H9 (cell line): ENCODE results near the gene PRMT6. TPM values are rescaled to one million over a fixed set of nuclear protein-coding genes. Genes with fewer than 3 reads are reported as not detected.

Experiments used
- DNase-seq: peaks from one replicate; pipeline ENCODE4 v3.0.0-alpha.2; 2017
- H2AFZ ChIP-seq: one replicate; pipeline ENCODE4 v1.6.1; 2013; ENCODE audit warnings: mild to moderate bottlenecking, low read length, control low read depth, moderate library complexity
- H2AK5ac ChIP-seq: 2 replicates; pipeline ENCODE4 v1.6.1; 2013; ENCODE audit warnings: low read length, control low read depth, mixed read lengths; ENCODE audit not compliant: insufficient read length
- H2BK120ac ChIP-seq: one replicate; pipeline ENCODE4 v1.6.1; 2013; ENCODE audit warnings: low read depth, mild to moderate bottlenecking, low read length, control low read depth, inconsistent platforms; ENCODE audit not compliant: poor library complexity, severe bottlenecking
- H2BK12ac ChIP-seq: 2 replicates; pipeline ENCODE4 v1.6.1; 2013; ENCODE audit warnings: low read length, control low read depth, mixed read lengths, low read depth; ENCODE audit not compliant: insufficient read length
- H2BK15ac ChIP-seq: 2 replicates; pipeline ENCODE4 v1.6.1; 2013; ENCODE audit warnings: low read depth, low read length, control low read depth
- H2BK20ac ChIP-seq: one replicate; pipeline ENCODE4 v1.6.1; 2013; ENCODE audit warnings: low read depth, mild to moderate bottlenecking, low read length, control low read depth, inconsistent platforms; ENCODE audit not compliant: poor library complexity, severe bottlenecking
- H2BK5ac ChIP-seq: 2 replicates; pipeline ENCODE4 v1.6.1; 2013; ENCODE audit warnings: low read length, control low read depth, mixed read lengths; ENCODE audit not compliant: insufficient read length
- H3K14ac ChIP-seq: 2 replicates; pipeline ENCODE4 v1.6.1; 2013; ENCODE audit warnings: low read length, control low read depth; ENCODE audit not compliant: insufficient read depth
- H3K18ac ChIP-seq: 2 replicates; pipeline ENCODE4 v1.6.1; 2013; ENCODE audit warnings: low read depth, mild to moderate bottlenecking, mixed read lengths, low read length, control low read depth; ENCODE audit not compliant: insufficient read length
- H3K23ac ChIP-seq: 2 replicates; pipeline ENCODE4 v1.6.1; 2013; ENCODE audit warnings: low read length, control low read depth, mixed read lengths, low read depth; ENCODE audit not compliant: insufficient read length
- H3K23me2 ChIP-seq: 2 replicates; pipeline ENCODE4 v1.6.1; 2013; ENCODE audit warnings: low read depth, mild to moderate bottlenecking, mixed read lengths, low read length, control low read depth; ENCODE audit not compliant: insufficient read length, poor library complexity, severe bottlenecking
- H3K27ac ChIP-seq: 2 replicates; pipeline ENCODE4 v1.5.1; 2013; ENCODE audit warnings: low read length, control low read depth, mixed read lengths, low read depth; ENCODE audit not compliant: insufficient read length
- H3K27me3 ChIP-seq: 2 replicates; pipeline ENCODE4 v1.6.1; 2013; ENCODE audit warnings: low read length, control low read depth, inconsistent platforms; ENCODE audit not compliant: insufficient read depth
- H3K4ac ChIP-seq: 2 replicates; pipeline ENCODE4 v1.6.1; 2013; ENCODE audit warnings: low read depth, mild to moderate bottlenecking, control low read depth, inconsistent platforms, low read length, moderate library complexity
- H3K4me1 ChIP-seq: 2 replicates; pipeline ENCODE4 v1.6.1; 2013; ENCODE audit warnings: low read length, control low read depth, inconsistent platforms; ENCODE audit not compliant: insufficient read depth
- H3K4me2 ChIP-seq: 2 replicates; pipeline ENCODE4 v1.6.1; 2013; ENCODE audit warnings: low read length, control low read depth, mixed read lengths; ENCODE audit not compliant: insufficient read length, insufficient read depth
- H3K56ac ChIP-seq: 2 replicates; pipeline ENCODE4 v1.6.1; 2013; ENCODE audit warnings: low read depth, mild to moderate bottlenecking, mixed read lengths, low read length, control low read depth; ENCODE audit not compliant: insufficient read length
- H3K79me1 ChIP-seq: 2 replicates; pipeline ENCODE4 v1.6.1; 2013; ENCODE audit warnings: low read depth, mild to moderate bottlenecking, moderate library complexity, low read length, control low read depth, inconsistent platforms; ENCODE audit not compliant: insufficient read depth, poor library complexity, severe bottlenecking
- H3K79me2 ChIP-seq: 2 replicates; pipeline ENCODE4 v1.6.1; 2013; ENCODE audit warnings: low read length, control low read depth, inconsistent platforms; ENCODE audit not compliant: insufficient read depth
- H3K9ac ChIP-seq: 2 replicates; pipeline ENCODE4 v1.6.1; 2013; ENCODE audit warnings: low read length, control low read depth, mixed read lengths; ENCODE audit not compliant: insufficient read length; ENCODE audit errors: extremely low read depth
- H3K9me3 ChIP-seq: one replicate; pipeline ENCODE4 v1.6.1; 2013; ENCODE audit warnings: low read depth, low read length, inconsistent platforms; ENCODE audit not compliant: control insufficient read depth
- H3T11ph ChIP-seq: one replicate; pipeline ENCODE4 v1.6.1; 2013; ENCODE audit warnings: mild to moderate bottlenecking, low read length, control low read depth, inconsistent platforms
- H4K20me1 ChIP-seq: one replicate; pipeline ENCODE4 v1.6.1; 2013; ENCODE audit not compliant: control insufficient read depth, insufficient read length, insufficient read depth
- H4K5ac ChIP-seq: 2 replicates; pipeline ENCODE4 v1.6.1; 2013; ENCODE audit warnings: low read depth, mild to moderate bottlenecking, mixed read lengths, low read length, control low read depth; ENCODE audit not compliant: insufficient read length
- H4K8ac ChIP-seq: replicated peaks from 2 replicates; pipeline ENCODE4 v1.6.1; 2013; ENCODE audit warnings: low read length, control low read depth, mixed read lengths, low read depth; ENCODE audit not compliant: insufficient read length
- H4K91ac ChIP-seq: 2 replicates; pipeline ENCODE4 v1.6.1; 2013; ENCODE audit warnings: low read depth, mild to moderate bottlenecking, moderate library complexity, mixed read lengths, low read length, control low read depth; ENCODE audit not compliant: insufficient read length
- H3K27ac Mint-ChIP-seq, 3 experiments: 2 replicates in 2 of 3; 3 replicates in 1 of 3; pipeline ENCODE4 v1.8.0; 2020 to 2021; ENCODE audit warnings: mixed read lengths in 3 of 3, mild to moderate bottlenecking in 1 of 3, moderate library complexity in 1 of 3
- H3K27me3 Mint-ChIP-seq: 2 replicates; pipeline ENCODE4 v1.8.0; 2021; ENCODE audit warnings: low read depth, mild to moderate bottlenecking, moderate library complexity, mixed read lengths
- H3K36me3 Mint-ChIP-seq, 3 experiments: 2 replicates in 2 of 3; 3 replicates in 1 of 3; pipeline ENCODE4 v1.8.0; 2020 to 2021; ENCODE audit warnings: low read depth in 3 of 3, mixed read lengths in 3 of 3; ENCODE audit not compliant: insufficient read depth in 1 of 3
- H3K4me1 Mint-ChIP-seq, 2 experiments: 2 replicates each; pipeline ENCODE4 v1.8.0; 2020; ENCODE audit warnings: mixed read lengths in 2 of 2
- H3K4me3 Mint-ChIP-seq, 2 experiments: 2 replicates in 1 of 2; 3 replicates in 1 of 2; pipeline ENCODE4 v1.8.0; 2020 to 2021; ENCODE audit warnings: mild to moderate bottlenecking in 2 of 2, mixed read lengths in 2 of 2, moderate library complexity in 1 of 2
- H3K9me3 Mint-ChIP-seq, 2 experiments: 2 replicates in 1 of 2; 3 replicates in 1 of 2; pipeline ENCODE4 v1.8.0; 2020; ENCODE audit warnings: mild to moderate bottlenecking in 2 of 2, mixed read lengths in 2 of 2, moderate library complexity in 1 of 2
- CTCF ChIP-seq: fragments of 200-600 bp; sonication (generic); conservative IDR thresholded peaks from 3 replicates; pipeline ENCODE4 v1.8.0; 2021; ENCODE audit warnings: antibody characterized with exemption, mild to moderate bottlenecking
- whole genome bisulfite sequencing: extraction: QIAGEN DNeasy Blood & Tissue Kit; methylation state at CpG from one replicate; pipeline ENCODE4 v1.1.7; 2013; ENCODE audit warnings: missing lambda C conversion rate, low lambda C conversion rate, mixed read lengths; ENCODE audit not compliant: insufficient read length; ENCODE audit errors: extremely low coverage; 5-methylcytosine and 5-hydroxymethylcytosine counted together
- total RNA-seq: library from RNA; stranded (reverse); gene quantifications from 2 replicates; pipeline ENCODE4 v1.2.1, GENCODE V29; 2021

PRMT6 gene
- total RNA-seq, 1 experiment from 2014 or later = 37.5 TPM

GRCh38 chr1:107096690-107097089 lies 40.2 kb downstream of the PRMT6 start:
- no peaks in the 10 kb centered on the region for H3K4me1 Mint-ChIP-seq
- no peaks in the 10 kb centered on the region for H3K4me1 ChIP-seq

More at GRCh38 chr1:107096690-107097089, 40.2 kb downstream of the PRMT6 start:
- no peaks in the 10 kb centered on the region for H3K27me3 Mint-ChIP-seq
- Histone ChIP-seq H2AFZ (no peak overlapping the region), H3K79me1 (no peaks in the 10 kb centered on the region), H3K27ac (no peak overlapping the region), H2AK5ac (no peak overlapping the region), H3K79me2 (no peaks in the 10 kb centered on the region), H3K9ac (no peak overlapping the region), H2BK20ac (no peak overlapping the region), H2BK120ac (no peak overlapping the region), H3K14ac (no peak overlapping the region), H3K23me2 (no peaks in the 10 kb centered on the region), H2BK15ac (no peak overlapping the region), H3K56ac (no peak overlapping the region), H4K20me1 (no peaks in the 10 kb centered on the region), H3K18ac (no peak overlapping the region), H2BK5ac (no peak overlapping the region), H3K27me3 (no peaks in the 10 kb centered on the region), H3K9me3 (no peaks in the 10 kb centered on the region), H4K8ac (no peak overlapping the region), H4K91ac (no peak overlapping the region), H4K5ac (no peak overlapping the region), H3K4me2 (no peak overlapping the region), H2BK12ac (no peak overlapping the region), H3K23ac (no peak overlapping the region), H3K4ac (no peak overlapping the region), H3T11ph (no peak overlapping the region)
- H3K4me3 Mint-ChIP-seq = no peak overlapping the region
- no peak overlapping the region for H3K27ac Mint-ChIP-seq
- no peak for TF ChIP-seq CTCF
- WGBS = no CpG with 5 or more reads among the region's 2 CpGs
- DNase-seq = no peak
- no peaks in the 10 kb centered on the region; a peak in 2 of 7 replicates for H3K36me3 Mint-ChIP-seq
- no peaks in the 10 kb centered on the region; a peak in 1 of 5 replicates for H3K9me3 Mint-ChIP-seq
